GM21576 (cell line): Measurements from ENCODE around the gene SEMA4F.
A peak's percentile ranks its signal among the peaks of the same experiment; 100 is the strongest.

Experiments used
- ATAC-seq: cut with Tn5 transposase; IDR thresholded peaks from one replicate; pipeline ENCODE4 v1.9.1; 2021; ENCODE audit warnings: mild to moderate bottlenecking, moderate library complexity; ENCODE audit not compliant: unreplicated experiment

The SEMA4F gene

DNA sequence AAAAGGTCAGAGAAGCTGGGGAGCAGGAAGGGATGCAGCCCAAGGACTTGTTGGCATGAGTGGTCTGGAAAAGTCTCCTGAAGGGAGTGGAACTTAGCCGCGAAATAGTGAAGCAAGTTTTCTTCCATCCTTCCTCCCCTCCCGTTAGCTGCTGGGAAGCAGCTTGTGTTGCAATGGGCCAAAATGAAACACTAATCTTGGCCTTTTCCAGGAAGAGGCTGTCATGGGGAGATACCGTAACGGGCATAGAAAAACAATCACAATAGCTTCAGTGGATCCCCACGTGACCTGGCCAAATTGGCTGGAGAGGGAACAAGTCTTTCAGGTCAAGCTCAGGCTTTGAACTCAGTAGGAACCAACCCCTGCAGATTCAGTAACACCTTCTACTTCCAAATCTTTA lies 49.3 kb downstream of the SEMA4F start:
- no peak for ATAC-seq

- ATAC-seq, result no peak
Measured at GRCh38 chr2:74704216-74704615, 50.2 kb downstream of the SEMA4F start.

- no peak for ATAC-seq
Measured at GRCh38 chr2:74706741-74707140, 52.7 kb downstream of the SEMA4F start.

DNA sequence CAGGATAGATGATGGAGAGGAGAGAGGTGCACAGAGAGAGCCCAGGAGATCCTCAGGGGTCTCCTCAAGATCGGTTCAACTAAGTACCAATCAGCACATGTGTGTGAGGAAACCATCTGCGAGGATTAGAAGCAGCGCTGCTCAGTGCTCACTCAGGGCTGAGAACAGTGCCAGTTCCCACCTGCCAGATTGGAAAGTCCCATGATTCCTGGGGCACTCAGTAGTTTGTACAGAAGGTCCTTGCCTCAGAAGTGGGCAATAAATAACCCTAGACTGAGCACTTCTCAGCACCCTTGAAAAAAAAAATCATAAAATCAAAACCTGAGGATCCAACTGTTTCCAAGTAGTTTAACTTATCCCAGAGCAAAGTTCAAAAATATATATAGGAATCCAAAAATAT lies 53.8 kb downstream of the SEMA4F start:
- ATAC-seq, result no peak

GRCh38 chr2:74708296-74708695 lies 54.2 kb downstream of the SEMA4F start:
- no peak for ATAC-seq

- no peak for ATAC-seq
Measured at GRCh38 chr2:74708883-74709282, 54.8 kb downstream of the SEMA4F start.

DNA sequence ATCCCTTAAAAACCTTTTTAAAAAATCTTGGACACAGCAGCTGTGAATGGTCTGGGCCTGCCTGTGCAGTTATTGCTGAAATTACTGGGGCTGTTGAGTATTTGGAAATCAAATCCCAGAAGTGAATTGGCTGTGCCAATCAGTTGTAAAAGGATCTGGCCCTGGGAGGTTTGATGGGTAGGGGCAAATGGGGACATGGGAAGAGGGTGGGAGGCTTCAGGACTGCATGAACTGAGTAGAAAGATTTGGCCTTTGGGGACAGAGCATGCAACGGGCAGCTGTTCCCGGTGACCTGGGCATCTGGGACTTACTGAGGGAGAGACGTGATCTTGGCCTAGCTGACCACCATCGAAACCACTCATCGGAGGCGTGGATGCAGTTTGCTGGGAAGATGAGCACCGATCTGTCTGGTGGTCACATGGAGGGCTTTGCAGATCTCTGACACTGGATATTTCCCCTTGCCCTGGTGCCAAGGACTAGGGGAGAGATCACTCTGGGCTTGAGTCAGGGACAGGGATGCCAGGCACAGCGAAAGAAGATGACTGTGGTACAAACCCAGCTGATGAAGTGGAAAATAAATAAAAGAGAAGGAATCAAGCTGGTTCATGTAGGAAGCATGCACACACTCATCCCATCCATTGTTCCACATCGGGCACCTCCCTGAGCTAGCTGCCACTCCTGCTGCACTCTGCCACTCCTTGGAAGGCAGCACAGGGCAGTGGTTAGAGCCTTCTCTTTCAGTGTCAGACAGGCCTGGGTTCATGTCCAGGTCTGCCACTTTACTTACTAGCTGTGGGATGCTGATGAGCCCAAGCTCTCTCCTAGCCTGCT lies 58.4 kb downstream of the SEMA4F start:
- ATAC-seq, result no peak

DNA sequence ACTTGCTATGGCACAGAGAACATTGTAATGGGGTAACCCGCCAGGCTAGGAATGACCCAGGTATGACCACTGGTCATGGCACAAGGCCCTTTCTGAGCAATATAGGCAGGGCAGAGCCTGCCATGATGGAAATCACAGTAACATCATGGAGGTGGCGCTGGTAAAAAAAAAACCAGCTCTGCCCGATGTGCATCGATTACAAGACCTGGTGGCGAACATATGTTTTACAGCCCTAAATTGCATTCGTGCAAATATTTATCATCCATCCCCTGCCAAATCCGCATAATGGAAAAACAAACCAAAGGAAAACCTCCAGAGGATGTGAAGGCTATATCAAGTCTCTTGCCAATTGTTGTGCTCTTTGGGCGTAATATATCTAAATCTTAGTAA lies 60.6 kb downstream of the SEMA4F start:
- no peak for ATAC-seq

GRCh38 chr2:74715081-74715791 lies 61.2 kb downstream of the SEMA4F start:
- ATAC-seq, result peak; percentile 92

DNA sequence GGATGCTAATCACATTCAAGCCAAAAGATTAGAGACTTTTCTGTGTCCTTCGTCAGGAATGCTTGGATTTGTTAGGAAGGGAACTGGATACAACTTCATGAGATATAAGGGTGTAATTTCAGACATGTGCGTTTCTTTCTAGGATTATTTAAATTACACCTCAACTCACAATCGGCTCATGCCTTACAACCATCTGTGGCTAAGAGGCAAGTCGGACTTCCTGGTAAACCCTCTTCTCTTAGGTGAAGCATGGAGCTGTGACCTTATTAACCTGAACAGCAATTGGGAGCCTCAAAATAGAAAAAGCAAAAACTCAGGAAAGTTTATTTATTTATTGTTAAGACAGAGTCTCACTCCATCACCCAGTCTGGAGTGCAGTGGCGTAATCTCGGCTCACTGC lies 61.8 kb downstream of the SEMA4F start:
- no peak for ATAC-seq

DNA sequence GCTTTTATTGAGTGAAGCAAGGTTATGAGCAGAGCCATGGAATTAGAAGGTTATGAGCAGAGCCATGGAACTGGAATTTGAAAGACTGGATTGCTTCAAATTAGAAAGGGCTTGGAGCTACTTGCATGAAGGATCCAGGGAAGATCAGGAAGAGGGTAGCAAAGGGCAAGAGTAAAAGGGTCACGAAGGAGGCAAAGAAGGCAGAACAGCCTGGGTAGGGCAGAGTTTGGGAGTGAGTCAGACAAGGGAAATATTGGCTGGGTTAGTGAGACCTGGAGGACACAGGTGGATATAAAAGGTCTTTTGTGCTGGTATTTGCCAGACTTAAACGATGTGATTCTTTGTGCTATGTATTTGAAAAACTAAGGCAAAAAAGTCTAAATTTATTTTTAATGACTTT lies 65.0 kb downstream of the SEMA4F start:
- no peak for ATAC-seq

DNA sequence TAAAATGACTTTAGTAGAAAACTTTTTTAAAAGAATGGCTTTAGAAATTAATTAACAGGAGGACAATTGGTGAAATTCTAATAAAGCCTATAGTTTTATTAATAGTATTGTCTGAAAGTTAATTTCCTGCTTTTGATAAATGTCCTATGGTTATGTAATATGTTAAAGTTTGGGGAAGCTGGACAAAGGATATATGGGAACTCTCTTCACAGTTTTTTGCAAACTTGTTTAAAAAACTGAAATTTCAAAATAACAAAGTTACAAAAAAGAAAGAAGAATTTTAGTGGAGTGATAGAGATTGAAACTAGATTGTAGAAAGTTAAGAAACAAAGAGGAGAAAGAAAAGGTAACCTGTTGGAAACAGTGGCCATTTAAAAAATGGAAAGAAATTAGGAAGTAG lies 67.3 kb downstream of the SEMA4F start:
- ATAC-seq, result no peak

DNA sequence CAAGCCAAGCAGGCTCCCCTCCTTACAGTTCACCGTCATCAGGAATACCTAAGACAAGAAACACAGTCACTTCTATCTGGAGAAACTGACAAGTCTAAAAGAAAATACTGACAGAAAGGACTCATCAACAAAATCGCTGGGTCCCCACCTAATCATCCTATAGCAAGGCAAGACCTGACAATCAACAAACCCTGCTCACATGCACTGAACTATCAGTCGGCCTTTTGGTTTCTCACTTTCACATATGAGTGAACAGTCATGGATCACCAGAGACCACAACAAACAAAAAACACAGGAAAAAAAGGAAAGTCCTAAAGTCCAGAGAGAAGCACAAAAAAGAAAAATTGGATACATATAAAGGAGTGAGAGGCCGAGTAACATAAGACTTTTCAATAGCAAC lies 70.4 kb downstream of the SEMA4F start:
- ATAC-seq, result no peak

DNA sequence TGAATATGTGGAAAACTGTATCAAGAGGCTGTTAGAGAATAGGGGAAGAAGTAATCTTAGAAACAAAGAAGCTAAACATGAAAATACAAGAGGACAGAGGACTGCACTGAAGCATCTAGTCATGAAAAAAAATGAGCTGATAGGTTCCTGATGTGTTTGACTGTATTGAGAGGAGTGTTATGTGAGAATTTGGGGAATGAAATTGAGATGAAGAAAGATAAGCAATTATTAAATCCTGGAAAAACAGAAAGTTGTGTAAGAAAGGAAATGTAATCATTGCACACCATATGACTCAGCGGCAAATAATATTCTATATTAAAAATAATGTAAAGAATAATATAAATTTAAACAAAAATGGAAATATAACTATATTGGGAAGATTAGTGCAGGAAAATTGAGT lies 71.2 kb downstream of the SEMA4F start:
- ATAC-seq, result no peak

- no peak for ATAC-seq
Measured at GRCh38 chr2:74728842-74729241, 74.8 kb downstream of the SEMA4F start.

- ATAC-seq, result no peak
Measured at GRCh38 chr2:74730530-74730929, 76.5 kb downstream of the SEMA4F start.
